Measurements from ENCODE around the gene GTPBP4. TPM values are rescaled to one million over a fixed set of nuclear protein-coding genes. Genes with fewer than 3 reads are reported as not detected.

Gene GTPBP4
- 10 to 100 TPM; 22.7 to 35.6 TPM for total RNA-seq
- long read RNA-seq, full-length matches to known transcripts: 38 of 67 reads
- long read RNA-seq, partial matches to known transcripts: 26 of 67 reads
- long read RNA-seq, other reads (novel, unspliced or antisense): 3 of 67 reads

DNA sequence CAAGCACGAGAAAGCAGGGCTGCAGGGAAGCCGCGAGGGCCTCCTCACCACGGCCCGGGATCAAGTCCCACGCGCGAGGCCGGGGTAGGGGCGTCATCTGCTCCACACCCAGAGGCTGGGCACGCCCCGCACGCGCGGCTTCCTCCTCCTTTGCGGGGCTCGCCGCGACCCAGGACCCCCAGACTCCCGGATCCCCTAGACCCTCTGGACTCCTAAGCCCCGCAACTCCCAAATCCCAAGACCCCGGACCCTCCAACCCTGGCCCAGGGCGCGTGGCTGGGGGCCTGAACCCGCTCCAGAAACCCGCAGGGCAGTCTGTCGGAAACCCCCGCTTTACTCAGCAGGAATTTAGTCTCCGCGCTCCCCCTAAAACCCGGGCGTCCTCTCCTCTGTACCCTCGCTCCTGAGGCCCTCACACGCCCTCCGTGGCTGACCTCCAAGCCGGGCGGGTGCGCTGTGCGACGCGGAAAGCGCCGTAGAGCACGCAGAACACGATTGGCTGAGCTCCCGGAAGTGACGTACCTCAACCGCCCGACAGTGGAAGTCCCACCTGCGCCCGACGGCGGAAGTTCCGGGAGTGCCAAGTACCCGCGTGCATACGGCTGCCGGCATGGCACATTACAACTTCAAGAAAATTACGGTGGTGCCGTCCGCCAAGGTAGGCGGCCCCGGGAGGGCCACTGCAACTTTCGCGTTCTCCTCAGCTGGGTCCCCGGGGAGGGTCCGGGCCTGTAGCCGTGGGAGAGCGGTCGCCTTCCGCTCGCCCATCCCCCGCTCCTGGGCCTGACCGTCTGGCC, at the start of gene GTPBP4:
Gene GTPBP4 (plus strand): TSS at position 565 of the 797 bp plus-strand sequence. CDS start 46 bp downstream, at position 611.
- intact Hi-C loops (cut with DNase I, micrococcal nuclease): no loop called here
- peak; percentile 99 for ATAC-seq

DNA sequence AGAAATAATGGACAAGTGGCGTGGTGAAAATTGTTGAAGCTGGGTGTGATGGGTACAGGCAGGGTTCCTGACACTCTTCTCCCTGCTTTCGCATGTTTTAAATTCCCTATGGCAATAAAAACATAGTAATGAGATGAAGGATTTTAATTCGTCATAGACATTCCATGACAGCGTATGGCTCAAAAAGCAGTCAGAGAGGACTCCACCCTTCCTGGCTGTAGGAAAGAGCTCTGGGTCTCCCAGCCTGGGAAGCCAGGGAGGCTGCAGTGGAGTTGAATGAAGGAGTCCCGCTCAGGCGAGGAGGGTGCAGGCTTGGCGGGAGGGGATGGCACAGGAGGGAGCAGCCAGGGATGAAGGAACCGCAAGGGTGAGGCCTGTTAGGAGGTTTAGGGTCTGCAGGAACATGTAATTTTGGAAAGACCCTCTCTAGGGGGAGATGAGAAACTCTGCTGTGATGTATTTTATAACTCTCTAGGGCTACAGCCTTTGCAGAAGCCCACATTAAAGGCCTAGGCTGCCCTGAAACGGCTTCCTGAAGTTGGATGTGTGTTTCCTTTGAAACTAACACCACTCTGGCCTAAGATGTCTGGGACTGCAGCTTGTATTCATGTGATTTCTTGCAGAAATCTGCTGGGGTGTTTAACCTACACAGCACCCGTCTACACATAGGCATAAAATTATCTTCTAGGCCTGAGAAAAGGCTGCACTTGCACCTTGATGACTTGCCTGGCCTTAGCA, 49.1 kb upstream of the GTPBP4 start:
- no peak for DNase-seq
- intact Hi-C loops (cut with DNase I, micrococcal nuclease): no loop called here
- no peak for ATAC-seq

More for the DNA sequence above, at the start of gene GTPBP4:
- DNase-seq: peak; percentile 99

DNA sequence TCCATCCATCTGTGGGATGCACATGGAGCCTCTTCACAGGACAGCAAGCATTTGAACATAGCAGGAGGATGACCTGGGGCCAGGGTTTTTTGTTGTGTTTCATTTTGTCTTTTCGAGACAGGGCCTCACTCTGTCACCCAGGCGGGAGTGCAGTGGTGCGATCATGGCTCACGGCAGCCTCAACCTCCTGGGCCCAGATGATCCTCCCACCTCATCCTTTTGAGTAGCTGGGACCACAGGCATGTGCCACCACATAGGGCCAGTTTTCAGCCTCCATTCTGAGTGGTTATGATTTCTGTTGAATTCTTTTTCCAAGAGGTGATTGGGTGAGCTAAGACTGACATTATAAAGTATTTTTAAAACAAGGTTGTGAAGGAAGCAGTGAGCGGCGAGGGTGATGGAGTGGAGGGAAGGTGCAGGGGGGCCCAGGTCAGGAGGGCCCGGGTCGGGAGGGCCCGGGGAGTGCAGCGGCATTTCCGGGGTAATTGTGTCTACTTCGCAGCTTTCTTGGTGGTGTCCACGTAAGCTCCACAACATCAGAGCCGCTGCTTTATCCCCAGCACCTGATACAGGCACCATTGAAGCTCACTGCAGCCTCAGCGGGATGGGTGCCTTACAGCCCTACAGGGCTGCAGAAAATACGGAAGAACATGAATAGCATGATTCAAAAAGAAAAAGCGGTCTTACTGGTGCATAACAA, 44.8 kb upstream of the GTPBP4 start:
- ATAC-seq (no peak), DNase-seq (no peak)
- intact Hi-C loops (cut with DNase I, micrococcal nuclease): no loop called here

DNA sequence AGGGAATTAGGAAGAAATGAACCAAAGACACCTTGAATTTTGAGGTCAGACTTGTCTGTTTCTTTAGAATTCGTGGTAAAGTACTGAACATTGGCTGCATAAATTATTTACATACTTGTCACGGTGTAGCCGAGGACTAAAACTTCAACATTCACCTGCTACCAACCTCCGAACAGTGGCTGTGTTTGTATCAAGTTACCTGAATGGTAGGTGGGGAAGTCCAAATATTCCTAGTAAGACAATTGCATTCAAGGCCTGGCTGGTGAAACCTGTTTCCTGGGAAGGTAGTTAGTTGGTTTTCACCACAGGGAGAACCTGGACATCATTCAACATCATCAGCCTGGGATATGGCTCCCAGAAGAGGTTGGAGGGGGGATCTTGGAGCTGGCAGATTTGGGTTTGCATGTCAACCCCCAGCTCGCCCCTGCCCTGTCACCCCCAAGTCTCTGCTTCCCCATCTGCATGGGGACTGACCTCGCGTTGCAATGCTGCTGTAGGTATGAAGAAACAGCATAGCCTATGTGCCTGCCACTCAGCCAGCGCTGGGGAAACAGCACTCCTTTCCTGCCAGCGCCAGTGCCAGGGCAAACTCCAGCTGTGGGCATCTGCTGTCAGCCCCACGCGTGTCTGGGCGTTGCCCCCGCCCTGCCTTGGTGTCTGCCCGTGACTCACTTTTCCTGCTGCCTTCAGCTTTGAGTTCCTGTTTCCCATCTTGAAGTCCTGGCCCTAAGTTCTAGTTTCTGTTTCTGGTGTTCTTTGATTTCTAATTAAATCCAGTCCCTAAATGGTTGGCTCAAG, 44.0 kb upstream of the GTPBP4 start:
- DNase-seq: peak; percentile 41 to 62
- ATAC-seq: peak; percentile 74
- intact Hi-C loops (cut with DNase I, micrococcal nuclease): no loop called here

DNA sequence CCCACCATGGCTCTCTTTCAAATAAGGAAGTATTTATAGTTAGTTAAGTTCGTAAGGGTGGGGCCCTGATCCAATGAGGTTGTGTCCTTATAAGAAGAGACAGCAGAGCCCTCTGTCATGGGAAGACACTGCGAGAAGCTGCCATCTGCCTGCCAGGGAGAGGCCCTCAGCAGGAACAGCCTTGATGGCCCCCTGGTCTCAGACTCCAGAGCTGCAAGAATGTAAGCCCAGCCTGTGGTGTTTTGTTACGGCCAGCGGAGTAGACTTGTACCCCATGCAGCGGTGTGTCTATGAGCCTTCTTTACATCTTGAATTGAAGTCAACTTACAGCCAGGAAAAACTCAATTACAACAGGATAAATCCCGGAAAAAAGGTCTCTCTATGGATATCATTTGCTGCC, 42.5 kb upstream of the GTPBP4 start:
- no peak for ATAC-seq
- intact Hi-C loops (cut with DNase I, micrococcal nuclease): no loop called here
- no peak for DNase-seq

DNA sequence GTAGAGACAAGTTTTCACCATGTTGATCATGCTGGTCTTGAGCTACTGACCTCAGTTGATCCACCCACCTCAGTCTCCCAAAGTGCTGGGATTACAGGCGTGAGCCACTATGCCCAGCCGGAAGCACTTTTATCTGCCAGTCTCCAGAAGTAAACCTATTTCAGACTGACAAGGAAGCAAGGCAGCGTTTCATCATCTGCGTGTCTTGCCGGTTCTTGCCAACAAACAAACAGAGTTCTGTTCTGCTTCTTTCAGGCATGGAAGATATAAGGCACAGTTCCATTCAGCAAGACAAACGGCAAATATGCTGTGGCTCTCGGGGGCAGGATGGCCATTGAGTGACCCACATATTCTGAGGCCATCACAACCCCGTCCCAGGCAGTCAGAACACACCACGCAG, 41.2 kb upstream of the GTPBP4 start:
- DNase-seq: no peak
- intact Hi-C loops (cut with DNase I, micrococcal nuclease): no loop called here
- ATAC-seq: no peak

DNA sequence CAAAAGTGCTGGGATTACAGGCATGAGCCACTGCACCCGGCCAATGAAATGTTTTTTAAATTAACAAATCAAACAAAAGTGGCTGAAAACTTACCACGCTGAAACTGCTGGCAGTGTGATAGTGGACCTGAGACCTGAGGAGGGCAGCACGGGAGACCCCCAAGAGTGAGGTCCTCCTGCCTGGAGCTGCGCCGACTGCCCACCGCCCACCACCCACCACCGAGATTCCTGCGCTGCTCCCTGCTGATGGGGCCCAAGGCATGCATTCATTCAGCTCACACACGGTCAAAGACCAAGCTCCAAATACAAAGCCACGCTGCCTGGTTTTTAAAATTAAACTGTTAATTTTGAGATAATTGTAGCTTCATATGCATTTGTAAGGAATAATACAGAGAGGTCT, 40.4 kb upstream of the GTPBP4 start:
- intact Hi-C loops (cut with DNase I, micrococcal nuclease): no loop called here
- DNase-seq (no peak), ATAC-seq (no peak)

DNA sequence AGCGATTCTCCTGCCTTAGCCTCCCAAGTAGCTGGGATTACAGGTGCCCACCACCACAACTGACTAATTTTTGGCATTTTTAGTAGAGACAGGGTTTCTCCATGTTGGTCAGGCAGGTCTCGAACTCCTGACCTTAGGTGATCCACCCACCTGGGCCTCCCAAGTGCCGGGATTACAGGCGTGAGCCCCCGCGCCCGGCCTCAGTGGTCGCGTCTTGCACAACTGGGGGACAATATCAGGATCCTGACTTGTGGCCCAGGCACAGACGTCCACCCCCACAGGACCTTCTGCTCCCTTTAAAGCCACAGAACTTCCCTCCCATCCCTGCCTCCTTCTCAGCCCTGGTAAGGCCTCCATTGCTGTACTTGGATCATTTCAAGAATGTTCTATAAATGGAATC, 39.9 kb upstream of the GTPBP4 start:
- no peak for DNase-seq
- no peak for ATAC-seq
- intact Hi-C loops (cut with DNase I, micrococcal nuclease): no loop called here

DNA sequence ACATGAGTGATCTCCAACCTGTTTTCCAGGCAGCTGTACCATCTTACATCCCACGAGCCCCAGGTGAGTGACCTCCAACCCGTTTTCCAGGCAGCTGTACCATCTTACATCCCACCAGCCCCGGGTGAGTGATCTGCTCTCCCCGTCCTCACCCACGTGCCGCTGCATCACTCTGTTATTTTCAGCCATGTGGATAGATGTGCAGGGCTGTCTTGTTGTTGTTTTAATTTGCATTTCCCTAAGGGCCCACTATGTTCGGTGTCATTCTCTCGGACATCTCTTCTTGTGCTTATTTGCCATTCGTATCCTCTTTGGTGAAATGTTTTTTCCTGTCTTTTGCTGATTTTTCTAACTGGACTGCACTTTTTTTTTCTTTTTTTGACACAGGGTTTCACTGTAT, 38.8 kb upstream of the GTPBP4 start:
- ATAC-seq (no peak), DNase-seq (no peak)
- intact Hi-C loops (cut with DNase I, micrococcal nuclease): no loop called here

DNA sequence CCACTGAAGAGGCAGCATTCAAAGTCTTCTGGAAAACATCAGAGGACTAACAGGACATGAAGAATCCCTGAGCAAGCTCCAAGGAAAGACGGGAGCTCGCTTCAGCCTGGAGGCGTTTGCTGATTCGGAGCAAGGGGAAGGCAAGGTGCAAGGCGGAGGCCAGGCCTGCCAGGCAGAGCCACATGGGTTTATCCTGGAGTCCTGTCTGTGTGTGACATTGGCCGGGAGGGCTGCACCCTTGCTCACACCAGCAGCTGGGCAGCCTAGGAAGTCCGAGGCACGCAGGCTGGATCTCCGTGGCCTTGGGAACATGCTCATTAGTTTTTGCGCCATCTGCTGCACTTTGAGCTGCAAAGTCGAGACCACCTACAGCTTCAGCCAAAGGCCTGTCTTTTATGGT, 34.4 kb upstream of the GTPBP4 start:
- DNase-seq (no peak), ATAC-seq (no peak)
- intact Hi-C loops (cut with DNase I, micrococcal nuclease): no loop called here

DNA sequence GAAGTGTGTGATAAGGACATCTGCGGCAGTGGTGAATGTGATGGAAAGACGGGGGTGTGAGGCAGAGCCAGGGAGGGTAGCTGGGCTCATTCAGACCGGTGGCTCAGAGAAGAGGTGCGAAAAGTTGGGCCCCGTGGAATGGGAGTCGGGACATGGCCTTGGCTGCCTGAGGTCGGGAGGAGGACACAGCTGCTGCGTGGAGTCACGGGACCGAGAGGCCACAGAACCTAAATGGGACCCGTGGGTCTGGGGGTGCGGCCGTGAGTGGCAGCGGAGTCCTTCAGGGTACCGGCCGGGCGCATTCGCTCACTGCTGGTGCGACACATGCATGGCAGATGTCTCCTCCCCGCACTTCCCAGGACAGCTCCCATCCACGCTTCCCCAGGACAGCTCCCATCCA, 33.8 kb upstream of the GTPBP4 start:
- intact Hi-C loops (cut with DNase I, micrococcal nuclease): no loop called here
- no peak for ATAC-seq
- no peak for DNase-seq

DNA sequence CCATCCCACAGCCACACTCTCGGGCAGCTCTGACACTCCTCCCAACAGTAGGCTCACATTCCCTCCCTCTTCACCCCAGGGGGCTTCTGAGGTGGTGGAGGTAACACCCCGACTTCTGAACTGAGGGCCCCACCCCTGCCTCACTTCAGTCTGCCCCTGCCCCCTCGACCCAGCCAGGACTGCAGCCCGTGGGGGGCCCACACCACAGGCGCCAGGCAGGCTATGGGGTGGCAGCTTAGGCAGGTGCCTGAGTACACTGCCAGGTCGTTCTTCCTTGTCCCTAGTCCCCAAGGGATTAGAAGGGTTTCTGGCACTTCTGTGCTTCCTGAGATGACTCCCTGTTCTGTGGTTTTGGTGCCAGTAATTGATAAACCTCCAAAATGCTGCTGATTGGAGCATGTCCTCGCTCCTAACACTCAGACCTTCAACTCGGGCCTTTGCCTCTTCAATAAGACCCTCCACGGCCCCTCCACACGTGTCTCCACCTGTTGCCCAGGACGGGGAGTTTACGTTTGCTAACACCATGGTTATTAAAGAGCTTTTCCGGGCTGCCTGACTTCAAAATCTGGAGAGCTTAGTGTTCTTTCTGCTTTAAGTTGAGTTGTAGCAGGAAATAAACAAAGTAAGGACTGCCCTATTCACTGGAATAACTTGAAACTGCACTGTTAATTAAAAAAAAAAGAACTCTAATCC, 33.0 kb upstream of the GTPBP4 start:
- ATAC-seq: no peak
- no peak for DNase-seq
- intact Hi-C loops (cut with DNase I, micrococcal nuclease): no loop called here

DNA sequence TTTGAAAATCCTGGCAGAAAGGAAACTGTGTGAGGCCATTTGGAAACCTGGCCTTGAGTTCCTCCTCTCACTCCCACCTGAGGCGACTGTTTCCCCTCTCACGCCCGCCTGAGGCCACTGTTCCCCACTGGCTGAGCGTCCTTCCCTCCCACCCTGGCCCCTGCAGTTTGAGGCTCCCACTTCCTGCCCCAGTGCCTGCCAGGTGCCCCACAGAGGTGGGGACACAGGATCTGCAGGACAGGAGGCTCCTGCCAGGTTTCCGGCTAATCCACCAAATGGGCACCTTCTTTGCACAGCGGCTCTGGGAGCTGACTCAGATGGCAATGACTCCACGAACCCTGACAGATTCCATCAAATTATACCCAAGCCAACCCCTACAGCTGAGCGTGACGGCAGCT, 32.4 kb upstream of the GTPBP4 start:
- ATAC-seq (no peak), DNase-seq (no peak)
- intact Hi-C loops (cut with DNase I, micrococcal nuclease): no loop called here

DNA sequence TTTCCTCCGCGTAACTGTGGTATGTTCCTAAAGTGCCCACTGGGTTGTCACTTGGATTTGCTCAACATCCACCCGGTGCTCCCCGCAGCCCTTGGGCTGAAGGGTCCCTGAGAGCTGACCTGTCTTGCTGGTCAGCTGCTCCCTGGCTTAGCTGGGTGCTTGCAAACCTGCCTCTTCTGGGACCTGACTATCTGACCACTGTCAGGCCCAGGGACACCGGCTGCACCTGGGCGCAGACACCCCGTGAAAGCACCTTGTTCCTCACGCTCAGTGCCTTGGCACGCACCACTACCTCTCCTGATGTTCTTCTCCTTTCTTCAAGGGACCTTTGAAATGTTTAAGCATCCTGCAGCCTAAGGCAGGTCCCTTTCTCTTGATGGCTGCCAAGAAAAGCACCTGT, 30.1 kb upstream of the GTPBP4 start:
- ATAC-seq (no peak), DNase-seq (no peak)
- intact Hi-C loops (cut with DNase I, micrococcal nuclease): no loop called here

DNA sequence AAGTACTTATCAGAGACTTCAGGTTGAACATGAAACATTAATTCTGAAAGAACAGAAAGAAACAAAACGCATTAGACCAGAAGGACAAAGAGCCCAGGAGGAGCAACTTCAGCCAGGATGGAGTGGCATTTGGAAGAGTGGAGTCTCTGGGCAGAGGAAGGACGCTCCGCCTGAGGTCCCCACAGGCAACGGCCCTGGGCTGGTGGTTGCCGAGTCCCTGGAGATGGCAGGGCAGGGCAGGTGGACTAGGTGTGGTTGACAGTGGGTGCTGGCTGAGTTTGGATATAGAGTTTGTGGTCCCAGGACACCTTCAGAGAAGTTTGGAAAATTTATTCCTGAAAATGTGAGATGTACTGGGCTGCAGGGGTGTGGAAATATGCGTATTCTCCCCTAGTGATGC, 29.4 kb upstream of the GTPBP4 start:
- no peak for DNase-seq
- intact Hi-C loops (cut with DNase I, micrococcal nuclease): no loop called here
- no peak for ATAC-seq

DNA sequence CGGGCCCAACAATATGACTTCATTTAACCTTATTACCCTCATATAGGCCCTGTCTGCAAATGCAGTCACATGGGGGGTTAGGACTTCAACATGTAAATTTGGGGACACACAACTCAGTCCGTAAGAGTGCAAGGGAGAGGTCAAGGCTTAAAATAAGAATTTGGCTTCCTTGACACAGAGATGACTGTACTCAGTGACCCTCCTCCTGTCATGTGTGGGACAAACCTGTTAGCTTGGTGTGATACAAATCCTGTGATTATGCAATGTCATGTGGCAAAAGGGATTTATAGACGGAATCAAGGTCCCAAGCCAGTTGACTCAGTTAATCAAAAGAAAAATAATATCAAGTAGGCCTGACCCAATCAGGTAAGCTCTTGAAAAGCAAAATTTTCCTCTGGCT, 25.9 kb upstream of the GTPBP4 start:
- intact Hi-C loops (cut with DNase I, micrococcal nuclease): no loop called here
- ATAC-seq (no peak), DNase-seq (no peak)

DNA sequence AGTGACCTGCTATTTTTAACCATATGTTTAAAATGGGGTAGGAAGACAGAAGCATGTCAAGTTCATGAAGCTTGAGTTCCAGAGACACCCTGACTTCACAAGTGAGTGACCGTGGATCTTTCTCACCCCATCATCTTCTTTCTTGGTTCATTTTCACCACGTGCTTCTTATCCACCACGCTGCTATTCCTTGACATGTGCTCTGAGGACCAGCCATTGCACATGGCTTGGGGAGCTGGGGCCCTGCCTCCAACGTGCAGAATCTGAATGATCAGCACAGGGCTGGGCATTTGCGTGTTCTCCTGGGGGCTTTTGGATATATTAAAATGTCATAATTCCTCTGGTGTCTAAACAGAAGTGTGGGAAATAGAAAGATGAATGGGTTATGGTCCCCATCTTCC, 25.0 kb upstream of the GTPBP4 start:
- intact Hi-C loops (cut with DNase I, micrococcal nuclease): no loop called here
- ATAC-seq: no peak
- DNase-seq: no peak

DNA sequence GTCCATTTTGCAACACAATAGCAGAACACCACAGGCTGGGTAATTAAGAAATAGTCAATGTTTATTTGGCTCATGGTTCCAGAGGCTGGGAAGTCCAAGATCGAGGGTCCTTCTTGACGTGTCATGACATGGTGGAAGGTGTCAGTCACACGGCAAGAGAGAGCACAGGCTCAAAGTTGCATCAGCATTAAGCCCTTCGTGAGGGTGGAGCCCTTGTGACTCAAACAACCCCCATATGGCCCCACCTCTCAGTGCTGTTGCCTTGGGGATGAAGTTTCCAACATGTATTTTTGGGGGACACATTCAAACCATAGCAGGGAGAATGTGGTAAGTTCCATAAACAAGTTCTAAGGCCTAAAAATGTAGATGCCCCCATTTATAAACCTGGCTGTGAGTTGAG, 24.6 kb upstream of the GTPBP4 start:
- DNase-seq: no peak
- intact Hi-C loops (cut with DNase I, micrococcal nuclease): no loop called here
- ATAC-seq: no peak

Measured in left colon (tissue), 2 donors.